ENCODE results near the gene WDR27.

DNA sequence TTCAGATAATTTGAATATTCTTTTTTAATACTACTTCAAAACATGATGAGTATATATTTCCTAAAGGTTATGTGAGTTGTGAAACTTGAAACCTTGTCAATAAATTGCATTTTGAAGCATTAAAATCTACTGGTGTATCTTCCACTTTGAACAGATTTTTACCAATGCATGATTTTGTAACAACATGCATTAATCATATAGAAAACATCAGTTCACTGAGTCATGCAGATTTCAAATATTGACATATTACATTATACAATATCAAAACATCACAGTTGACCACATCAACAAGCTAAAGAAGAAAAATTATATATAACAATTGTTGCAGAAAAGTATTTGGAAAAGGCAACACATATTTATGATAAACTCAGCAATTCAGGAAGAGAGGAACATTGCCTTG lies 158.1 kb downstream of the WDR27 start:
- TF ChIP-seq, protein P1, sequence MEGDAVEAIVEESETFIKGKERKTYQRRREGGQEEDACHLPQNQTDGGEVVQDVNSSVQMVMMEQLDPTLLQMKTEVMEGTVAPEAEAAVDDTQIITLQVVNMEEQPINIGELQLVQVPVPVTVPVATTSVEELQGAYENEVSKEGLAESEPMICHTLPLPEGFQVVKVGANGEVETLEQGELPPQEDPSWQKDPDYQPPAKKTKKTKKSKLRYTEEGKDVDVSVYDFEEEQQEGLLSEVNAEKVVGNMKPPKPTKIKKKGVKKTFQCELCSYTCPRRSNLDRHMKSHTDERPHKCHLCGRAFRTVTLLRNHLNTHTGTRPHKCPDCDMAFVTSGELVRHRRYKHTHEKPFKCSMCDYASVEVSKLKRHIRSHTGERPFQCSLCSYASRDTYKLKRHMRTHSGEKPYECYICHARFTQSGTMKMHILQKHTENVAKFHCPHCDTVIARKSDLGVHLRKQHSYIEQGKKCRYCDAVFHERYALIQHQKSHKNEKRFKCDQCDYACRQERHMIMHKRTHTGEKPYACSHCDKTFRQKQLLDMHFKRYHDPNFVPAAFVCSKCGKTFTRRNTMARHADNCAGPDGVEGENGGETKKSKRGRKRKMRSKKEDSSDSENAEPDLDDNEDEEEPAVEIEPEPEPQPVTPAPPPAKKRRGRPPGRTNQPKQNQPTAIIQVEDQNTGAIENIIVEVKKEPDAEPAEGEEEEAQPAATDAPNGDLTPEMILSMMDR (IDR thresholded peaks at IDR 0.05) = no peak
- TF ChIP-seq POLR2A (IDR thresholded peaks at IDR 0.05) = no peak

Measured in esophagus squamous epithelium (tissue), 4 donors.